Measurements from ENCODE around the gene WIPF1.
A peak's percentile ranks its signal among the peaks of the same experiment; 100 is the strongest.

The WIPF1 gene

DNA sequence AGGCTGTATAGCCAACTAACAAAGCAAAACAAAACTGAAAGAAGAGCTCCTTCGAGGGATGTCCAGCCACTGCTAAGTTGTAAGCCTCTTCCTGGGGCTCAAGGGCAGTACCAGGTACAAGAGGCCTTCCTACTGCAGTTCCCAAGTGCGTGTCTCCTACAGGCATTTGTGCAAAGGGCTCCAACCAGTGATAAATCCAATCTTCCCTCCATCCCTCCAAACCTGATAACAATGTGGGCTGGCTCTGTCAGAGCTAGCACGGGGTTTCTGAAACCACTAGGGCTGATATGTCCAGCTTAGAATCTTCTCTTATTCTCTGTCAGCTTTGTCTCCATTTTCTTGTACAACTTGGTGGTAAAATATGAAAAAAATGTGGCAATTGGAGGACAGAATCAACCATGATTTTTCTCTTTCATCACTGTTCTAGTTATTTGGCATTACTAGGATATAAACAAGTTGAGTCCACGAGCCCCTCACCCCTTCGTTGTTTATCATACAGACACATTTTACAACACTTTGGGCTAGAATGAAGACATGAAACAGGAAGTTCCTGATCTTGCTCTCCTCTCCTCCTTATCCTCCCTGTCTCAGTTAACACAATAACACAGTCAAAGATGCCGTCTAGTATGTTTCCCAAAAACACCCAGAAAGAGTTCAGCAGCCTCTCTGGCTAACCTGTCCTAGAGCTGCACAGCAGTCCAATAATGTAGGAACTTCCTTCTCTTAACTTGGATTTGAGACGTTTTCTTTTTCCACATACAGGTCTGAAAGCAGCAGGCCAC lies 35.4 kb upstream of the WIPF1 start:
- peak overlapping the region; percentile 95 for H3K27ac ChIP-seq
- H3K4me1 ChIP-seq (ENCODE audit: control insufficient read depth in 1 of 2, insufficient read depth in 1 of 2, low read depth in 1 of 2, low read length in 1 of 2) = peaks cover 55 to 60% of the 10 kb centered on the region in 2 experiments
- H3K27me3 ChIP-seq = no peaks in the 10 kb centered on the region
- no peaks in the 10 kb centered on the region for H3K9me3 ChIP-seq
- peaks cover 42% of the 10 kb centered on the region for H3K36me3 ChIP-seq
- TF ChIP-seq, protein P1, sequence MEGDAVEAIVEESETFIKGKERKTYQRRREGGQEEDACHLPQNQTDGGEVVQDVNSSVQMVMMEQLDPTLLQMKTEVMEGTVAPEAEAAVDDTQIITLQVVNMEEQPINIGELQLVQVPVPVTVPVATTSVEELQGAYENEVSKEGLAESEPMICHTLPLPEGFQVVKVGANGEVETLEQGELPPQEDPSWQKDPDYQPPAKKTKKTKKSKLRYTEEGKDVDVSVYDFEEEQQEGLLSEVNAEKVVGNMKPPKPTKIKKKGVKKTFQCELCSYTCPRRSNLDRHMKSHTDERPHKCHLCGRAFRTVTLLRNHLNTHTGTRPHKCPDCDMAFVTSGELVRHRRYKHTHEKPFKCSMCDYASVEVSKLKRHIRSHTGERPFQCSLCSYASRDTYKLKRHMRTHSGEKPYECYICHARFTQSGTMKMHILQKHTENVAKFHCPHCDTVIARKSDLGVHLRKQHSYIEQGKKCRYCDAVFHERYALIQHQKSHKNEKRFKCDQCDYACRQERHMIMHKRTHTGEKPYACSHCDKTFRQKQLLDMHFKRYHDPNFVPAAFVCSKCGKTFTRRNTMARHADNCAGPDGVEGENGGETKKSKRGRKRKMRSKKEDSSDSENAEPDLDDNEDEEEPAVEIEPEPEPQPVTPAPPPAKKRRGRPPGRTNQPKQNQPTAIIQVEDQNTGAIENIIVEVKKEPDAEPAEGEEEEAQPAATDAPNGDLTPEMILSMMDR (IDR thresholded peaks at IDR 0.05) = no peak
- H3K4me3 ChIP-seq (ENCODE audit: low read depth in 1 of 2, low read length in 1 of 2) = peak overlapping the region; percentile 76 to 81

DNA sequence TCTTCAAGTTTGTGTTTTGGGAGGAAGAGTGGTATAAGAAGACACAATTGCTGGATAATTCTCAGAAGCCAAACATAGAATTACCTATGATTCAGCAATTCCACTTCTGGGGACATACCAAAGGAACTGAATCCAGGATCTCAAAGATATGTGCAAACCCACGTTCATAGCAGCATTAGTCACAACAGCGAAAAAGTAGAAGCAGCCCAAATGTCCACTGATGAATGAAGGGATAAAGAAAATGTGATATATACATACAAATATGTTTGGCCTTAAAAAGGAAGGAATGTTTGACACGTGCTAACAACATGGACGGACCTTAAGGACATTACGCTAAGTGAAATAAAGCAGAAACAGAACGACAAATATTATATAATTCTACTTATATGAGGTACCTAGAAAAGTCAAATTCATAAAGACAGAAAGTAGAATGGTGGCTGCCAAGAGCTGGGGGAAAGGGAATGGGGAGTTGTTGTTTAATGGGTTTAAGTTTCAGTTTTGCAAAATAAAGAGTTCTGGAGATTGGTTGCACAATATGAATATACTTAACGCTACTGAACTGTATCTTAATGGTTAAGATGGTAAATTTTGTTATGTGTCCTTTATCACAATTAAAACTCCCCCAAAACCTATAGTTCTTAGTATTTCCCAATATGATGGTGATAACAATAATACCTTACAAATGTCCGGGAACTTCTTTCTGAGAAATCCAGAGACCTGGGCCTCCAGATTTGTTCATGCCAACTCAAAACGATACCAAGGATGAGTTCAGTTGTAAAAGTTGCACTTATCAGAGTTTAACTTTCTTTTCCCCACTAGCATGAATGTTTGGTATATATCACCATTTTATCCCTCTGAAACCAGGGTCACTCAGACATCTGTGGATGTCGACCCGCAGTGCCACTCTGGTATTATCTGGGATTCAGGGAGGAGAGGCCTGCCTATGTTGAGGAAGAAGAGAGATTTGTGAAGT lies 33.7 kb upstream of the WIPF1 start:
- H3K27me3 ChIP-seq = no peaks in the 10 kb centered on the region
- H3K9me3 ChIP-seq = no peaks in the 10 kb centered on the region
- peaks cover 69 to 75% of the 10 kb centered on the region in 2 experiments for H3K4me1 ChIP-seq (ENCODE audit: control insufficient read depth in 1 of 2, insufficient read depth in 1 of 2, low read depth in 1 of 2, low read length in 1 of 2)
- peak overlapping the region; percentile 95 for H3K27ac ChIP-seq
- peak overlapping the region; percentile 76 to 81 for H3K4me3 ChIP-seq (ENCODE audit: low read depth in 1 of 2, low read length in 1 of 2)
- peaks cover 57% of the 10 kb centered on the region for H3K36me3 ChIP-seq
- TF ChIP-seq, protein P1 (IDR thresholded peaks at IDR 0.05) = no peak

DNA sequence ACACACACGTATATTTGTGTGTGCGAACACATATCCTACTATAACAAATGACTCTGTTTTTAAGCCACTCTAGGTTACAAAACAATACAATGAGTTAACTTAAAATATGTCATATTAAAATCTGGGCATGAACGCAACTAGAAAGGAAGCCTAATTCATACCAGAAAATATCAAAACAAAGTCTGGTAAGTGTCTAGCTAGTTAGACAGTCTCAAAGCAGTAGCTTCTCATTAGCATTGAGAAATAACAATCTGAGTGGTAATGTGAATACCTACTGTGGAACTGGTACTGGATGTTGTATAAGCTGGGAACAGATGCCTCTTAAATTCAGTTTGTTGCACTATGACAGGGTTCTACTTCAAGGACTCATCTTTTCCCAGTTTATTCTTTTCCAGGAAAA lies 32.5 kb upstream of the WIPF1 start:
- TF ChIP-seq, protein P1 (IDR thresholded peaks at IDR 0.05) = no peak
- Histone ChIP-seq H3K27ac (peak overlapping the region; percentile 95), H3K36me3 (peaks cover 66% of the 10 kb centered on the region), H3K4me3 (ENCODE audit: low read depth in 1 of 2, low read length in 1 of 2) (peak overlapping the region in 1 of 2 experiments; percentile 76), H3K4me1 (ENCODE audit: control insufficient read depth in 1 of 2, insufficient read depth in 1 of 2, low read depth in 1 of 2, low read length in 1 of 2) (peaks cover 62 to 68% of the 10 kb centered on the region in 2 experiments), H3K9me3 (no peaks in the 10 kb centered on the region), H3K27me3 (no peaks in the 10 kb centered on the region)

DNA sequence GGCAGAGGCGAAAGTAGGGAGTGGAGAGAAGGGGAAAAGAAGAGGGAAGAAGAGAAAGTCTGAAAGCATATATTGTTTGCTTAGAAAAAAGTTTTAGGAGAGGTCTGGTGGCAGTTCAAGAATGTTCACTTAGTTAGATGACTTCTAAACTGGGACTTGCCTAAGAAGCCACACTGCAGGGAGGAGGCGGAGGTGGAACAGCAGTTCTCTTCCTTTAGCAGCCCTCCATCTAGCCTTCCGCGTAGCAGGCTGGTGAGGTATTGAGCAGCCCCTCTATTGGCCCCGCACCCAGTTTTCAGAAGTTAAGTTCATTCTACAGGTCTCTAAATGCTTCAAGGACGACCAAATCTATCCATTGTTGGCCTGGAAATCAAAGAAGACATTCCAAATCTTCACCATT lies 31.9 kb upstream of the WIPF1 start:
- TF ChIP-seq, protein P1 (IDR thresholded peaks at IDR 0.05) = no peak
- no peaks in the 10 kb centered on the region for H3K27me3 ChIP-seq
- no peak overlapping the region for H3K4me3 ChIP-seq (ENCODE audit: low read depth in 1 of 2, low read length in 1 of 2)
- peaks cover 56 to 62% of the 10 kb centered on the region in 2 experiments for H3K4me1 ChIP-seq (ENCODE audit: control insufficient read depth in 1 of 2, insufficient read depth in 1 of 2, low read depth in 1 of 2, low read length in 1 of 2)
- peak overlapping the region; percentile 95 for H3K27ac ChIP-seq
- H3K36me3 ChIP-seq = peaks cover 72% of the 10 kb centered on the region
- no peaks in the 10 kb centered on the region for H3K9me3 ChIP-seq

DNA sequence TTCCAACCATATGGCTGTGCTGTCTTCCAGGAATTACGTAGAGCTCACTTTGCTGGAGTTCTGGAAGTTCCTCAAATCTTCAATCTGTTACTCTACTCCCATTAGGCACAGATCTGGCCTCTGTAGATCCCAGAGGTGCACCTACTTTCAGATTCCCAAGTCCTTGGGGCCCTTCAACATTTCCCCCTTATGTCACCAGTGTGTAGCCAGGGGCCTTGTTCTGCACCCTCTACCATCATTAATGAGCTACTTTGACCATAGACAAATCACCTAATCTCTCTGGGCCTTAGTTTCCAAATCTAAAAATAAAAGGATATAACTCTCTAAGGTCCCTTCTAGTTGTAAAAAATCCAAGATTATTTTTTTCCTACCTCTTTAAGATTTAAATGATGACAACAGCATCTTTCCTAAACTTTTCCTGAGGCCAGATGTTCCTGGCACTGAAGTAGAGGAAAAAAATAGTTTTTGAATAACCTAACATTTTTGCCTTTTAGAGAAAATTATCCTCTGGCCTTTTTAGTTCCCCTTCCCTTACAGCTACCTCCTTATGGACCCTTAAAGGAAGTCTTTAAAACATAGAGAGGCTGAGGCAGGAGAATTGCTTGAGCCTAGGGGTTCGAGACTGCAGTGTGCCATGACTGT lies 31.0 kb upstream of the WIPF1 start:
- TF ChIP-seq, protein P1 (IDR thresholded peaks at IDR 0.05) = no peak
- Histone ChIP-seq H3K27me3 (no peaks in the 10 kb centered on the region), H3K4me3 (ENCODE audit: low read depth in 1 of 2, low read length in 1 of 2) (no peak overlapping the region), H3K4me1 (ENCODE audit: control insufficient read depth in 1 of 2, insufficient read depth in 1 of 2, low read depth in 1 of 2, low read length in 1 of 2) (peaks cover 55 to 62% of the 10 kb centered on the region in 2 experiments), H3K27ac (peak overlapping the region; percentile 95), H3K9me3 (no peaks in the 10 kb centered on the region), H3K36me3 (peaks cover 81% of the 10 kb centered on the region)
